Central memory CD8-positive, alpha-beta T cell (primary cell): ENCODE results near the gene CHN2.

Source experiments
- ATAC-seq: fragments of 150-1000 bp; cut with Tn5 transposase; replicated peaks from 2 replicates; pipeline ENCODE4 v1.10.0; 2022; ENCODE audit warnings: mild to moderate bottlenecking, moderate FRiP score, moderate number of reproducible peaks; ENCODE audit not compliant: poor library complexity, severe bottlenecking; ENCODE audit errors: extremely low read depth
- DNase-seq, 2 donors: peaks; one replicate each; pipeline ENCODE4 v3.0.0; 2021; ENCODE audit warnings: low spot score in 2 of 2
- H3K27ac Mint-ChIP-seq: one replicate; pipeline ENCODE4 v1.8.0; 2022; ENCODE audit warnings: low read depth, mild to moderate bottlenecking, moderate library complexity, mixed read lengths
- H3K27me3 Mint-ChIP-seq: one replicate; pipeline ENCODE4 v1.8.0; 2022; ENCODE audit warnings: mixed read lengths
- H3K36me3 Mint-ChIP-seq: one replicate; pipeline ENCODE4 v1.8.0; 2022; ENCODE audit warnings: mild to moderate bottlenecking, moderate library complexity, mixed read lengths; ENCODE audit not compliant: insufficient read depth
- H3K4me1 Mint-ChIP-seq: one replicate; pipeline ENCODE4 v1.8.0; 2022; ENCODE audit warnings: mixed read lengths
- H3K4me3 Mint-ChIP-seq: one replicate; pipeline ENCODE4 v1.8.0; 2022; ENCODE audit warnings: mild to moderate bottlenecking, moderate library complexity, mixed read lengths
- H3K9me3 Mint-ChIP-seq: one replicate; pipeline ENCODE4 v1.8.0; 2022; ENCODE audit warnings: mixed read lengths

CHN2 gene

DNA sequence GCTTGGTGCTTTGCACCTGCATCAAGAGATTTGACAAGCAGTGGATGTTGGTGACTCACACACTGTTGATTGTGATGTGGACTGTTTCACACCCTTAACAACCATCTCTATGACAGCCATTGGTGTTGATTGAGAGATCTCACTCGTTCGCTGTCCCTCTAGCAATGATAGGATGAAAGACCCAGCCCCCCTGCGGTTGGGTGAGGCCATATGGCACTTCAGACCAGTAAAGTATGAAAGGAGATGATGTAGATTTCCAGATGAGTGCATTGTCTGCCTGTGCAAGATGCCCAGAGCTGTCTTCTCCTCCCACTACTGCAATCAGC, 230.4 kb downstream of the CHN2 start:
- H3K27me3 Mint-ChIP-seq: no peaks in the 10 kb centered on the region
- no peak overlapping the region for H3K27ac Mint-ChIP-seq
- no peak overlapping the region for H3K4me3 Mint-ChIP-seq
- H3K36me3 Mint-ChIP-seq: no peaks in the 10 kb centered on the region
- ATAC-seq (no peak), DNase-seq (no peak)
- H3K4me1 Mint-ChIP-seq: no peaks in the 10 kb centered on the region
- H3K9me3 Mint-ChIP-seq: no peaks in the 10 kb centered on the region

DNA sequence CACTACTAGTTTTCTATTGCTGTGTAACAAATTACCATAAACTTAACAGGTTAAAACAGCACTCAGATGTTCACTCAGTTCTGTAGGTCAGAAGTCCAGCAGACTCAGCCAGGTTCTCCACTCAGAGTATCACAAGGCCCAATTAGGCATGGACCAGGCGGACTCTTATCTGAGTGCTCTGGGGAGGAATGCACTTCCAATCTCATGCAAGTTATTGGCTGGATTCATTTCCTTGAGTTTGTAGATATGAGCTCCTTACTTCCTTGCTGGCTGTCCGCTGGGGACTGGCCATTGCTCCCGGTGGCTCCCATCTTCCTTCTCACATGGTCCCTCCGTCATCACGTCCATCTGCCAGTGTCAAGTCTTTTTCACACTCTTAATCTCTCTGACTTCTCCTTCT, 232.0 kb downstream of the CHN2 start:
- Mint-ChIP-seq H3K27me3 (no peaks in the 10 kb centered on the region), H3K4me1 (no peaks in the 10 kb centered on the region), H3K36me3 (peaks cover 2% of the 10 kb centered on the region), H3K27ac (no peak overlapping the region), H3K9me3 (no peaks in the 10 kb centered on the region), H3K4me3 (no peak overlapping the region)
- ATAC-seq (no peak), DNase-seq (no peak)

DNA sequence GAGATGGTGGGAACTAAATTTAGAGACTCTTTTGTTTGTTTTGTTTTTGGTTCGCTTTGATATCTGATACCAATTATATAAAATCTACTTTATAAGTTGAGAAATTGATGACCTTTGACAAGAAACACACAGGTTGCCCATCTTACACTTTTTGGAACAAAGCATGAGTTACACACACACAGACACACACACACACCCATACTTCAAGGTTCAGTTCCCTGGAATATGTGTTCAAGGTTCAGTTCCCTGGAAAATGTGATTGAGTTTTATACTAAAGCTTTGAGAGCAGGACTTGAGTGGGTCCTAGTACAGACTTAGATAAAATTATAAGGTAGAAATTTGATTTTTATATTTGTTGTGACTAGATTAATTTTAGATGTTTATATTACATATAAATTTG, 234.8 kb downstream of the CHN2 start:
- Mint-ChIP-seq H3K4me3 (no peak overlapping the region), H3K9me3 (no peaks in the 10 kb centered on the region), H3K27ac (no peak overlapping the region), H3K4me1 (peaks cover 14% of the 10 kb centered on the region), H3K27me3 (no peaks in the 10 kb centered on the region), H3K36me3 (peaks cover 2% of the 10 kb centered on the region)
- DNase-seq (no peak), ATAC-seq (no peak)

DNA sequence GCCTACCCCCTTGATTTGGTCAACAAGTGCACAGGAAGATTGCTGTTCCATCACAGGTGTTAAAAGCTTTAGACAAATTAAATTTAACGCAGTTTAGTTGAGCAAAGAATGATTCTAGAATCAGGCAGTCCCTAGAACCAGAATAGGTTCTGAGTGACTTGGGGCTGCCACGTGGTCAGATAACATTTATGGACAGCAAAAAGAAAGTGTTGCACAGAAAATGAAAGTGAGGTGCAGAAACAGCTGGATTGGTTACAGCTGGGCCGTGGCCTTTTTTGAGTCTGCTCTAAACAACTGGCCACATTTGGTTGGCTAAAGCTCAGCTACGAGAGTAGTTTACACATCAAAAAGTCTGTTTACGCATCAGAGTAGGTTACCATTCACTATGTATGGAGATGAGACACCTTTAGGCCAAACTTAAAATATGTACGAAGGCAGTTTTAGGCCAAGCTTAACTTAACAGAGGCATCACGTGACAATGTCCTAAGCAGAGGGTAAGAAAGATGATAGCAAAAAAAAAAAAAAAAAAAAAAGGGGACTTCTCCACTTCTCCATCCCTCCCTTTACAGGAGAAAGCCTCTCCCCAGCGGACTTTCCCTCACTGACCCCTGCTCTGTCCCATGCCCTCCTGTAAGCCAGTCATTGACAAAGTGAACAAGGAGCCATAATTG, 235.8 kb downstream of the CHN2 start:
- Mint-ChIP-seq H3K27me3 (no peaks in the 10 kb centered on the region), H3K4me1 (peaks cover 14% of the 10 kb centered on the region), H3K36me3 (peaks cover 2% of the 10 kb centered on the region), H3K27ac (no peak overlapping the region), H3K9me3 (no peaks in the 10 kb centered on the region), H3K4me3 (no peak overlapping the region)
- ATAC-seq (no peak), DNase-seq (no peak)

DNA sequence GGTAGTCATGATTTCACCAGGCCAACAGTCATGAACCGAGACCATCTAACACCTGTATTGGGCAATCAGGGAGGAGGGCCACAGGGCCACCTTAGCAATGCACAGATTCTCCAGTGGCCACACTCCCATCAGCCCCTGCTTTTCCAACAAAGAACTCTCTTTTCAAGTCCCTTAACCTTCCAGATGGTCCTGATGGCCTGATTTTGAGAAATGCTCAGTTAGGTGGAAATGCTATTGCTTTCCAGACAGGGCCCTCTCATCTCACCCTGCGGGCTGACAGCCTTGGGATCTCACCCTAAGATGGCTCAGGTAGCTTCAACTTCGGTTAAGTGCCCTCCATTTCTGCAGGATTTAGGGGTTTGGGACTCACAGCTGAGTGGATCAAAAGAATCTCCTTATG, 237.1 kb downstream of the CHN2 start:
- Mint-ChIP-seq H3K4me3 (no peak overlapping the region), H3K9me3 (no peaks in the 10 kb centered on the region), H3K27me3 (no peaks in the 10 kb centered on the region), H3K4me1 (peaks cover 14% of the 10 kb centered on the region), H3K36me3 (peaks cover 2% of the 10 kb centered on the region), H3K27ac (no peak overlapping the region)
- ATAC-seq (no peak), DNase-seq (no peak)

DNA sequence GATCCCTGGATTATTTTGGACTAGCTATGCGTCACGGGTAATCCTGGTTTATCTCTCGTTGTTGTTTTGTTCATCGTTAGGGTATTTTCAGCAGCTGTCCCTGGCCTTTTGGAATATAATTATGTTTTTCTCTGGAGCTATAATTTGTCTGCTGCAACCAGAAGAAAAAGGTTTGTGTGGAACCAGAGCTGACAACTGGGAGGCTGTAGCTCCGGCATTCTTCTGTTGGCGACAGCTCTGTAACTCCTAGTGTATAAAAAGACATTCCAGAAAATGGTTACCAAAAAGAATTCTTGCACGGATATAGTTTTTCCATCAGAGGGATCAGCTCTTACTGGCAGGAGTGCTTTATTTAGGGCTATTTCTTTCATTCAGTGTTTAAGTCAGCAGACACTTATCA, 238.1 kb downstream of the CHN2 start:
- Mint-ChIP-seq H3K27ac (peak overlapping the region; percentile 22), H3K27me3 (no peaks in the 10 kb centered on the region), H3K36me3 (peaks cover 2% of the 10 kb centered on the region), H3K9me3 (no peaks in the 10 kb centered on the region), H3K4me3 (no peak overlapping the region), H3K4me1 (peaks cover 14% of the 10 kb centered on the region)
- ATAC-seq (no peak), DNase-seq (no peak)

DNA sequence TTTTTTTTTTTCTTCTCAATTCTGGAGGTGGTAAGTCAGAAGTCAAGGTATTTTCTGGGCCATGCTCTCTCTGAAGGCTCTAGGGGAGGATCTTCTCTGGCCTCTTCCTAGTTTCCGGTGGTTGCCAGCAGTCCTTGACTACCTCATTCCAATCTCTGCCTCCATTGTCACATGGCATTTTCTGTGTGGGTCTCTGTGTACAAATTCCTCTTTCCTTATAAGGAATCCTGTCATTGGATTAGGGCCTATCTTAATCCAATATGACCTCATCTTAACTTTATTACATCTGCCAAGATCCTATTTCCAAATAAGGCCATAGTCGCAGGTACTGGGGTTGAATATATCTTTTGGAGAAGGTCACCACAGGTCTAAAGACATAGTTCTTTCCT, 239.8 kb downstream of the CHN2 start:
- DNase-seq (no peak), ATAC-seq (no peak)
- Mint-ChIP-seq H3K36me3 (peaks cover 2% of the 10 kb centered on the region), H3K27ac (no peak overlapping the region), H3K4me3 (no peak overlapping the region), H3K9me3 (no peaks in the 10 kb centered on the region), H3K4me1 (peaks cover 14% of the 10 kb centered on the region), H3K27me3 (no peaks in the 10 kb centered on the region)

DNA sequence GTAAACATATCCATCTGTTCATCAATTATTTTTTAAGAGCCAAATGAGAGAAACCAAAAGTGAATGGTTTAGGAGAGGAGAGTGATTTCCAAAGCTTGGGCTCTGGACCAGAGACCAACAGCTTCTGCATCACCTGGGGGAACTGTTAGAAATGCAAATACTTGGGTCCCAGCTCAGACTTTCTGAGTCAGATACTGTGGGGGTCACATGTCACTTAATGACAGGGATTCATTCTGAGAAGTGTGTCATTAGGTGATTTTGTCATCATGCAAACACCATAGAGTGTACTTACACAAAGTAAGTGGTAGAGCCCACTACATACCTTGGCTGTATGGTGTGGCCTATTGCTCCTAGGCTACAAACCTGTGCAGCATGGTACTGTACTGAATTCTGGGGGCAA, 240.6 kb downstream of the CHN2 start:
- Mint-ChIP-seq H3K27me3 (no peaks in the 10 kb centered on the region), H3K4me1 (peaks cover 14% of the 10 kb centered on the region), H3K9me3 (no peaks in the 10 kb centered on the region), H3K36me3 (peaks cover 2% of the 10 kb centered on the region), H3K4me3 (no peak overlapping the region), H3K27ac (no peak overlapping the region)
- no peak for ATAC-seq
- DNase-seq: no peak

DNA sequence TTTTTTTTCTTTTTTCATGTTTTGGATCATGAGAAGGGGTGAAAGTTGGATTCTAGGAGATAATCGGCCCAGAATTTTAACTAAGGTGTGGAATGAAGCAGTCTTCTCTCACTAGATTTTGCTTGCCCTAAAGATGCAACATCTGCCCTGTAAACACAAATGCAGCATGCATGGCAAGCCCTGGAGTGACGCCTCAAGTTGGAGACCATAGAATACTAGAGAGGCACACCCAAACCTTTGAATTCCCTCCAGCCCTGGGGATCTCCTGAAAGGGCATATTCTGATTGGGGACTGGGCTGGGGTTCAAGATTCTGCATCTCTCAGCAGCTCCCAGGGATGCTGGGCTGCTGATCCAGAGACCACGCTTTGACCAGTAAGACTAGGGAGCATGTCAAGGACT, 241.3 kb downstream of the CHN2 start:
- Mint-ChIP-seq H3K9me3 (no peaks in the 10 kb centered on the region), H3K4me1 (peaks cover 14% of the 10 kb centered on the region), H3K27me3 (no peaks in the 10 kb centered on the region), H3K27ac (no peak overlapping the region), H3K36me3 (peaks cover 2% of the 10 kb centered on the region), H3K4me3 (no peak overlapping the region)
- DNase-seq: no peak
- ATAC-seq: no peak

DNA sequence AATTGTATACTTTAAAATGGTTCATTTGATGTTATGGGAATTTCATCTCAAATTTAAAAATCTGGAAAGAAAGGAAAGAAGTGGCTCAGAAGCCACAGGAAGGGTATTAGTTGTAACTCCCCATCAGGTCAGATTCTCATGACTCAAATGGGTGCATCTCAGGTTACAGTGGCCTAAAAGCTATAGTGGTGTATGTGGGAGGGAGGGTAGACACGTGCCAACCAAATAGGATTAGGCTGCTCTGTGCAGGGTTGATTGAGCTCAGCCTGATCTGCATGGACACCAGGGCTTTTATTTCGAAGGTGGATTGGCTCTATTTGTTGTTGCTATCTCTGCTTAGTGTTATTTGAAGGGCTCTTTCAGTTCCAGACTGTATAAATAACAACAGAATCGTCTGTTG, 247.6 kb downstream of the CHN2 start:
- Mint-ChIP-seq H3K9me3 (no peaks in the 10 kb centered on the region), H3K27ac (no peak overlapping the region), H3K4me3 (no peak overlapping the region), H3K4me1 (no peaks in the 10 kb centered on the region), H3K27me3 (no peaks in the 10 kb centered on the region), H3K36me3 (peaks cover 2% of the 10 kb centered on the region)
- DNase-seq (no peak), ATAC-seq (no peak)

DNA sequence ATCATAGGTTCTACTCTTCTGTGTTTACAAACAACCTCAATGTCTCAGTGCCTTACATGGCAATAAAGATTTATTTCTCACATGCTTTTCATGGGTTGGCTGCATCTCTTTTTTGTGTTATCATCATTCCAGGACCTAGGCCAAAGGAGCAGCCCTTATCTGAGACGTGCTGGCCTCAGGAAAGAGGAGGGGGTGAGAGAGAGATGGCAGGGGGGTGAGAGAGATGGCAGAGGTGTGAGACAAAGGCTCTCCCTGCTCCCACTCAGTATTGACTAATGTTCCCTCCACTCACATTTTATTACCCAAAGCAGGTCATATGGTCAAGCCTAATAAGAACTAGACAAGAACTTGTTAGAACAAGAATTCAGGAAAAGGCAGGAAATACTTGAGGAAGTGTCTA, 249.0 kb downstream of the CHN2 start:
- no peak overlapping the region for H3K27ac Mint-ChIP-seq
- H3K27me3 Mint-ChIP-seq: no peaks in the 10 kb centered on the region
- DNase-seq (no peak), ATAC-seq (no peak)
- peaks cover 2% of the 10 kb centered on the region for H3K36me3 Mint-ChIP-seq
- no peak overlapping the region for H3K4me3 Mint-ChIP-seq
- no peaks in the 10 kb centered on the region for H3K9me3 Mint-ChIP-seq
- no peaks in the 10 kb centered on the region for H3K4me1 Mint-ChIP-seq

DNA sequence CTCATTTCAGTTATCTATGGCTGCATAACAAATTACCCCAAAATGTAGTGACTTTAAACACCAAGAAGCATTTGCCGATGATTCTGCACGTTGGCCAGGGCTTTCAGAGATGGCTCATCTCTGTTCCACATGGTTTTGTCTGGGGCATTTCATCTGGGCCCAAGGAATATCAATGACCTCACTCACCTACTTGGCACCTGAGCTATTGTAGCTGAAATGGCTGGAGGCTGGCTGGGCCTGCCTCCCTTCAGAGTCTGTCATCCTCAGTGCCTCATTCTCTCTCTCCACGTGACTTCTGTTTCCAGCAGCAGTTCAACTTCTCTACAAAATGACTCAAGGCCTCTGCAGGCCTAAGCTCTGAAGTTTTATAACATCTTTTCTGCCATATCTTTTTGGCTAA, 249.7 kb downstream of the CHN2 start:
- ATAC-seq (no peak), DNase-seq (no peak)
- Mint-ChIP-seq H3K4me3 (no peak overlapping the region), H3K9me3 (no peaks in the 10 kb centered on the region), H3K36me3 (peaks cover 2% of the 10 kb centered on the region), H3K4me1 (no peaks in the 10 kb centered on the region), H3K27me3 (no peaks in the 10 kb centered on the region), H3K27ac (no peak overlapping the region)

DNA sequence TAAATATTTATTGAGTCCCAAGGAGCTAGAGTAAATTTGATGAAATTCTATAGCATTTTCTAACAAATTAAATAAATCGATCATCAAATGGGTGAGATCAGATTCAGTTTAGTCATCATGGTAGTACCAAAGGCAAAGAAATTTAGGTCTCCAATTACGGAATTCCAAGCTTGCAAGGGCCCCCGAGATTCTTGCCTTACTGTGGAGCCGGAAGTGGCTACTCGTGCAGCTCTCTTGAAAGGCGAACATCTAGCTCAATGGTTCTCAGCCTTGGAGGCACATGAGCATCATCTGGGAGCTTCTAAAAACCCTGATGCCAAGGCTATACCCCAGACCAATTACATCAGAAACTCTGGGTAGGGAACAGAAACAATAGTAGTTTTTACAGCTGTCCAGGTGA, 251.2 kb downstream of the CHN2 start:
- Mint-ChIP-seq H3K36me3 (peaks cover 2% of the 10 kb centered on the region), H3K4me3 (no peak overlapping the region), H3K4me1 (no peaks in the 10 kb centered on the region), H3K9me3 (no peaks in the 10 kb centered on the region), H3K27me3 (no peaks in the 10 kb centered on the region), H3K27ac (no peak overlapping the region)
- DNase-seq (no peak), ATAC-seq (no peak)

DNA sequence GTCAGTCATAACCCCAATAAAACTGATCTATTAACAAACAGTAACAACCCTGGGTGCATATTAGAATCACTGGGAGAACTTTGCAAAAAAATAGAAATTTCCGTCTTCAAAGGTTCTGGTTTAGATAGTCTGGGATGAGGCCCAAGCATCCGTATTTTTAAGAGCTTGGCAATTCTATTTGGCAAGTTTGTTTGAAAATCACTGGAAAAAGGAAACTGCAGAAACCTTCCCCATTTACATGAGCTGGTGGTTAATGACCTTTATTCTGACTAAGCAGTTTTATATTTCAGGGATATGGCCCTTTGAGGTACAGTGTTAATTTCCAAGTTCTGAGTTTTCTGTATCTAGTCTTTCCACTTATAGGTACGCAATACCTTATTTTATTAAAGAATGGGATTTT, 253.3 kb downstream of the CHN2 start:
- Mint-ChIP-seq H3K4me3 (no peak overlapping the region), H3K27me3 (no peaks in the 10 kb centered on the region), H3K9me3 (no peaks in the 10 kb centered on the region), H3K27ac (no peak overlapping the region), H3K36me3 (peaks cover 2% of the 10 kb centered on the region), H3K4me1 (no peaks in the 10 kb centered on the region)
- DNase-seq (no peak), ATAC-seq (no peak)
